Testis (tissue), 2 donors: ENCODE measurements around the gene ADAMTS4.

Source experiments
- CTCF ChIP-seq, 3 experiments: fragments of 450-650 bp in 2 of 3; fragments of 200-600 bp in 1 of 3; sonication (generic) in 1 of 3; IDR thresholded peaks; one replicate each; pipeline ENCODE4 v1.5.1; 2016 to 2019; ENCODE audit warnings: antibody characterized with exemption in 3 of 3, mild to moderate bottlenecking in 2 of 3, moderate library complexity in 1 of 3
- POLR2A ChIP-seq: fragments of 450-650 bp; IDR thresholded peaks from one replicate; pipeline ENCODE4 v1.6.1; 2017; ENCODE audit warnings: antibody characterized with exemption, mild to moderate bottlenecking, moderate library complexity

GRCh38 chr1:161196521-161197451 is 2.1 kb downstream of the ADAMTS4 start:
- TF ChIP-seq POLR2A = no peak
- no peak for TF ChIP-seq CTCF (IDR thresholded peaks at IDR 0.05)
